HFF-Myc (cell line): ENCODE results near the gene KIZ.

ENCODE experiments used
- DNase-seq: peaks from one replicate; pipeline ENCODE4 v3.0.0-alpha.2; 2011; ENCODE audit warnings: low read depth; ENCODE audit errors: extremely low read depth
- H3K4me3 ChIP-seq: replicated peaks from 2 replicates; pipeline ENCODE4 v1.5.1; 2011; ENCODE audit warnings: low read depth, mild to moderate bottlenecking, control low read depth, low read length
- TF ChIP-seq, protein P1 (sequence below): IDR thresholded peaks from 2 replicates; pipeline ENCODE4 v1.5.1; 2012; ENCODE audit warnings: mild to moderate bottlenecking, low read depth, low read length, control low read depth; ENCODE audit errors: missing control alignments

Gene KIZ

DNA sequence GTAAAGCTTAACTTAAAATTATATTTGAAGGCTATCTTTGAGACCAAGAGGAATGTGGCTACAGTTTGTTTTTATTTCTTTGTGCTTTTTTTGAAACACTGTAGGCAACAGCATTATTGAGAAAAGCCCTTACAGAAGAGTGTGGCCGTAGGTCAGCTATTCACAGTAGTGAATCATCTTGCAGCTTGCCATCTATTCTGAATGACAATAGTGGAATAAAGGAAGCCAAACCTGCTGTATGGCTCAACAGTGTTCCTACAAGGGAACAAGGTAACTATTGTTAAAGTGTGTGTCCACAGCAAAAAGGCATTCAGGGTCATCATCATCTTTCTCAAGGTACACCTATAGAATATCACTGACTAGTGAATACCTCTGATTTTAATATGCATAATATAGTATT is 88.5 kb downstream of the KIZ start:
- H3K4me3 ChIP-seq = no peak overlapping the region
- TF ChIP-seq, protein P1, sequence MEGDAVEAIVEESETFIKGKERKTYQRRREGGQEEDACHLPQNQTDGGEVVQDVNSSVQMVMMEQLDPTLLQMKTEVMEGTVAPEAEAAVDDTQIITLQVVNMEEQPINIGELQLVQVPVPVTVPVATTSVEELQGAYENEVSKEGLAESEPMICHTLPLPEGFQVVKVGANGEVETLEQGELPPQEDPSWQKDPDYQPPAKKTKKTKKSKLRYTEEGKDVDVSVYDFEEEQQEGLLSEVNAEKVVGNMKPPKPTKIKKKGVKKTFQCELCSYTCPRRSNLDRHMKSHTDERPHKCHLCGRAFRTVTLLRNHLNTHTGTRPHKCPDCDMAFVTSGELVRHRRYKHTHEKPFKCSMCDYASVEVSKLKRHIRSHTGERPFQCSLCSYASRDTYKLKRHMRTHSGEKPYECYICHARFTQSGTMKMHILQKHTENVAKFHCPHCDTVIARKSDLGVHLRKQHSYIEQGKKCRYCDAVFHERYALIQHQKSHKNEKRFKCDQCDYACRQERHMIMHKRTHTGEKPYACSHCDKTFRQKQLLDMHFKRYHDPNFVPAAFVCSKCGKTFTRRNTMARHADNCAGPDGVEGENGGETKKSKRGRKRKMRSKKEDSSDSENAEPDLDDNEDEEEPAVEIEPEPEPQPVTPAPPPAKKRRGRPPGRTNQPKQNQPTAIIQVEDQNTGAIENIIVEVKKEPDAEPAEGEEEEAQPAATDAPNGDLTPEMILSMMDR = no peak
- DNase-seq = no peak

DNA sequence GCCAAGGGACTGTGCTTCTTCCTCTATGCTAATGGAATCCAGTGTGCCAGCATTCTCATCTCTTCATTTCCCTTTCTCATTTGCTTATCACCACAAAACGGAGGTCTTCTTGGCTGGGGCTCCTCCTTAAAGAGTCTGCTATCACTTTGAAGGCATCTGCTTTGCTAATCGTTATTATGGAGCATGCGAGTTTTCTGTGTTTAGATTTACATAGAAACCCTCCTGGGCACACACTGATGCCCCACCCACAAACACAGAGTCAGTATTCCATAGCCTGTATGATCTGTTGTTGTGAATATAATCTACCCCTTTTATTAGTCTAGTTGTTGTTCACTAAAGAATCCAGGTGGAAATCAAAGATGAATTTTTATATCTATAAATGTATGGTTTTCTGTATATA is 93.8 kb downstream of the KIZ start:
- TF ChIP-seq, protein P1 = no peak
- DNase-seq = no peak

DNA sequence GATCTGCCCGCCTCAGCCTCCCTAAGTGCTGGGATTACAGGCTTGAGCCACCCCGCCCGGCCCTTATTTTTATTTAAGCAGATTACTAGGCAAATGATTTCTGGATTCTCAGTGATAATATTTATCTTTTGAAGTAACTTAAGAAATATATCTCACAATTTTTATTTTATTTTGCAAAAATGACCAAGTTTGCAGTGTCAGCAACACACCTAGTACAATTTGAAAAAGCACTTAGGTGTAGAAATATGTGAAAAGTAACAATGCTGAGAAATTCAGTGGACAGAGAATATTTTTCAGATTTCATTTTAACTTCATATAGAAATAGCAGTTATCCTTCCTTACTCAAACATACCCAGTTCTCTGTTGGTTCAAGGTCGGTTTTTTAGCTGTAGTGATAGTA is 98.3 kb downstream of the KIZ start:
- H3K4me3 ChIP-seq = no peak overlapping the region
- TF ChIP-seq, protein P1 = no peak
- DNase-seq = no peak

More for the DNA sequence above, 93.8 kb downstream of the KIZ start:
- H3K4me3 ChIP-seq = no peak overlapping the region

DNA sequence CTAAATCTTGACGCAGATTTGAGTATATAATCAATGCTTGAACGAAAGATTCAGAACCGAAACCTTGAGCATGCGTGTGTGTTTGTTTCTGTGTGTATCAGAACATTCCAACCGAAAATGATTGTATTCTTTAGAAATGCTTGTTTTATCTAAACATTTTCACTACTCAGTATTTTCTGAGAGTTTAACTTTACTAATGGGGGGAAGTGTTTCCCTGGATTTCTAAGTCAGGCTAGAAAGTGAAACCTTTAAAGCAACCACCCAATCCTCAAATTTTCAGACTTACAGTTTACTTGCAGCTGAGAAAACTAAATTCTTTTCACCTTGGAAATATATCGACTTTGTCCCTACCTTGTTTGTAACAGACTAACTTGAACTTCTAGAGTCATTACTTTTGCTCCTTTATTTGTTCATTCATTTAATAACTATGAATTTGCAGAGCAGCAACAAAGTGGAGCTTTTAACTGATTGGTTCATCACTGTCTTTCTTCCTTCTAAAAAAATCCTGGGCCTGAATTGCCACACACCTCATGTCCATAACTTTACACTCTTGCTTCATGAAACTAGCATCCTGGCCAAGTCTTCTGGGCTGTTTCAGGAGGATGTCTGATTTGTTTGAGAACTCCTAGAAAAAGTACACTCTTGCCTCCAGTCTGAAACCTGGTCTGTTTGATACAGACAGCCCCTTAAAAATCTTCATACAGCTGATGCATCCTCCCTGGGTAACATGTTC is 99.5 kb downstream of the KIZ start:
- TF ChIP-seq, protein P1 = no peak
- no peak for DNase-seq
- H3K4me3 ChIP-seq = no peak overlapping the region

DNA sequence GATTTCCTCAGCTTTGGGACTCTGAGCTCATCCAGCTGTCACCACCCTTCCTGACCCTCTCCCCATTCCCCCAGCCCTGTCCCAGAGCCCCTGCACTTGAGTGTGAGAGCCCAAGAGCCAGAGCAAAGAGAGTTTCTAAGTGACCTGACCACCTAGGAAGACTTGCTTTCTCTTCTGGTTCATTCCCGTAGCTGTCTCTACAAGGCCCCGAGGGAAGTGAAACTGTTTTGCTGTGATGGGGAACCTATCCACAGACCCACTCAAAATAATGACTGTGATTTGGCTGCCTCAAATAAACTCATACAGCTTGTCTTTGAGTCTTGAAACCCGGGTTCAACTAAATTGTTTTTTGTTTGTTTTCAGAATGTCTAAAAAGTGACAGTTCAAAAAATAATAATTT is 102.6 kb downstream of the KIZ start:
- TF ChIP-seq, protein P1 = no peak
- no peak for DNase-seq
- no peak overlapping the region for H3K4me3 ChIP-seq

DNA sequence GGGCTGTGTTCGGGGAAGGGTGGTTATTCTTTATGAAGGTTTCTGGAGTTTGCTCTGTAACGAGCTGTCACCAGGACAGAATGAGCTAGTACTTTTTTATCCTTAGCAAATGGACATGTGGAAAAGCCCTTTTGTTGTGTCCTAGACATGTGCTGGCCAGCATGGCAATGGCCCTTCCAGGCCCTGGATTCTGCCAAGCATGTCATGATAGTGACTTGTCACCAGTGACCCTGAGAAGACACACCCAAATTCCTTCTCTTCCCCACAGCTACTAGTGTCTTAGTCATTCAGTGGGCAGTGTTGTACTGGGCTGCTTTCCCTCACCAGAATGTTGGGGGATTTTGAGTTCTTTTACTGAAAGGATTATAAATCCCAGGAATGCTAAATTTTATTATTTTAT is 103.3 kb downstream of the KIZ start:
- H3K4me3 ChIP-seq = no peak overlapping the region
- TF ChIP-seq, protein P1 = no peak
- no peak for DNase-seq

DNA sequence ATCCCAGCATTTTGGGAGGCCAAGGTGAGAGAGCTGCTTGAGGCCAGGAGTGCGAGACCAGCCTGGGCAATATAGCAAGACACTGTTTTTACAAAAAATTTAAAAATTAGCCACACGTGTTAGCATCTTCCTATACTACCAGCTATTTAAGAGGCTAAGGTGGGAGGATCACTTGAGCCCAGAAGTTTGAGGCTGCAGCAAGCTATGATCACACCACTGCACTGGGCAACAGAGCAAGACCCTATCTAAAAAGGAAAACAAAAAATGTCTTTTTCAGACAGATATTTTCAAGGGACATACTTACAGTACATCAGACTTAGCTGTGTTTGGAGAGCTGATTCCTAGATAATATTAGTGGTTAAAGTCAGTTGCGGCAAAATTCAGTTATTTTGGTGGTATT is 104.3 kb downstream of the KIZ start:
- no peak for DNase-seq
- H3K4me3 ChIP-seq = no peak overlapping the region
- TF ChIP-seq, protein P1 = no peak
